Endothelial cell (in vitro differentiated cells): ENCODE data around the gene GBX1. TPM values are rescaled to one million over a fixed set of nuclear protein-coding genes. Genes with fewer than 3 reads are reported as not detected.

ENCODE experiments used
- DNase-seq: peaks from one replicate; pipeline ENCODE4 v3.0.0; 2021; ENCODE audit warnings: low spot score
- H3K27ac Mint-ChIP-seq: one replicate; pipeline ENCODE4 v1.8.0; 2021; ENCODE audit warnings: mixed read lengths, inconsistent platforms; ENCODE audit not compliant: unreplicated experiment
- H3K27me3 Mint-ChIP-seq: one replicate; pipeline ENCODE4 v1.8.0; 2021; ENCODE audit warnings: mild to moderate bottlenecking, moderate library complexity, mixed read lengths, inconsistent platforms; ENCODE audit not compliant: unreplicated experiment
- H3K36me3 Mint-ChIP-seq: one replicate; pipeline ENCODE4 v1.8.0; 2021; ENCODE audit warnings: mild to moderate bottlenecking, low read depth, mixed read lengths, inconsistent platforms; ENCODE audit not compliant: unreplicated experiment
- H3K4me1 Mint-ChIP-seq: one replicate; pipeline ENCODE4 v1.8.0; 2021; ENCODE audit warnings: mild to moderate bottlenecking, mixed read lengths, inconsistent platforms; ENCODE audit not compliant: unreplicated experiment
- H3K4me3 Mint-ChIP-seq: one replicate; pipeline ENCODE4 v1.8.0; 2021; ENCODE audit warnings: mild to moderate bottlenecking, mixed read lengths, inconsistent platforms; ENCODE audit not compliant: unreplicated experiment
- H3K9me3 Mint-ChIP-seq: one replicate; pipeline ENCODE4 v1.8.0; 2021; ENCODE audit warnings: mixed read lengths, inconsistent platforms; ENCODE audit not compliant: unreplicated experiment
- total RNA-seq: library from RNA; stranded (reverse); fragmentation: NEBNext Ultra II Directional; extraction: Animal tissue kit (Norgen Biotek cat#: 25700); gene quantifications from one replicate; pipeline ENCODE4 v1.2.1, GENCODE V29; 2021; ENCODE audit not compliant: unreplicated experiment
- TF ChIP-seq, protein P1 (sequence below): fragments of 200-600 bp; sonication (generic); IDR thresholded peaks from one replicate; pipeline ENCODE4 v1.5.0; 2021; ENCODE audit warnings: antibody characterized with exemption; ENCODE audit not compliant: unreplicated experiment

GBX1 gene
- total RNA-seq, 1 donor from 2014 or later, result 13.8 TPM

DNA sequence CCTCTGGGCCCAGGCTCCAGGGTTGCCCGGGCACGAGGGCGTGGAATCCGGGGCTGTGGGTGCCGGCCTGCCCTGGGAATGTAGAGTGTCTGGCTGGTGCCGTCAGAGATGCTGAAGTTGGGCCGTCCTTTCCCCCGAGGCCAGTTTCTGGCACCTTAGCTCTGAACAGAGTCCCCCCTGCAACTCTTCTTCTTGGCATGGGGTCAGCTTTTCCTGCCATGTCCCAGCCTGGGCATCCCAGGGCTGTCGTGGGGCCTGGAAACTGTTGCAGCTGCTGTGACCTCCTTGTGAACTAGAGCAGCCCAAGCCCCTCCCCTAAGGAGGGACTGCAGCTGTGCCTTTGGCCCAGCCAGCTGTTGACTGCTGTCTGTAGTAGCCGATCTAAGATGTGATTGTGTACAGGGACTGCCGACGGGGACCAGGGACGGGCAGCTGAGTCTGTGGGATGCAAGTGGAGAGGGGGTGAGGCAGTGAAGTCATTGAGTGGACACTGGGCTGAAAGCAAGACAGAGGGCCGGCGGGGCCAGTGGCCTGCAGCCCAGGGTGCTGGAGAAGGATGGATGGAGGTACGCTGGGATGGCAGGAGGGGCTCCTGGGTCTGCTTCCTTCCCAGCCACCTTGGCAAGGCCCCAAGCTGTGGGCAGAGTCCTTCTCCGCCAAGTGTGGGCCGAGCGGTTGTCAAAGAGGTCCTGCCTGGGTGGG, 35.8 kb downstream of the GBX1 start:
- Mint-ChIP-seq H3K4me1 (peaks cover 7% of the 10 kb centered on the region), H3K27ac (no peak overlapping the region), H3K9me3 (no peaks in the 10 kb centered on the region), H3K36me3 (peaks cover 50% of the 10 kb centered on the region), H3K4me3 (no peak overlapping the region), H3K27me3 (peaks cover 27% of the 10 kb centered on the region)
- no peak for DNase-seq
- TF ChIP-seq, protein P1, sequence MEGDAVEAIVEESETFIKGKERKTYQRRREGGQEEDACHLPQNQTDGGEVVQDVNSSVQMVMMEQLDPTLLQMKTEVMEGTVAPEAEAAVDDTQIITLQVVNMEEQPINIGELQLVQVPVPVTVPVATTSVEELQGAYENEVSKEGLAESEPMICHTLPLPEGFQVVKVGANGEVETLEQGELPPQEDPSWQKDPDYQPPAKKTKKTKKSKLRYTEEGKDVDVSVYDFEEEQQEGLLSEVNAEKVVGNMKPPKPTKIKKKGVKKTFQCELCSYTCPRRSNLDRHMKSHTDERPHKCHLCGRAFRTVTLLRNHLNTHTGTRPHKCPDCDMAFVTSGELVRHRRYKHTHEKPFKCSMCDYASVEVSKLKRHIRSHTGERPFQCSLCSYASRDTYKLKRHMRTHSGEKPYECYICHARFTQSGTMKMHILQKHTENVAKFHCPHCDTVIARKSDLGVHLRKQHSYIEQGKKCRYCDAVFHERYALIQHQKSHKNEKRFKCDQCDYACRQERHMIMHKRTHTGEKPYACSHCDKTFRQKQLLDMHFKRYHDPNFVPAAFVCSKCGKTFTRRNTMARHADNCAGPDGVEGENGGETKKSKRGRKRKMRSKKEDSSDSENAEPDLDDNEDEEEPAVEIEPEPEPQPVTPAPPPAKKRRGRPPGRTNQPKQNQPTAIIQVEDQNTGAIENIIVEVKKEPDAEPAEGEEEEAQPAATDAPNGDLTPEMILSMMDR, result no peak

DNA sequence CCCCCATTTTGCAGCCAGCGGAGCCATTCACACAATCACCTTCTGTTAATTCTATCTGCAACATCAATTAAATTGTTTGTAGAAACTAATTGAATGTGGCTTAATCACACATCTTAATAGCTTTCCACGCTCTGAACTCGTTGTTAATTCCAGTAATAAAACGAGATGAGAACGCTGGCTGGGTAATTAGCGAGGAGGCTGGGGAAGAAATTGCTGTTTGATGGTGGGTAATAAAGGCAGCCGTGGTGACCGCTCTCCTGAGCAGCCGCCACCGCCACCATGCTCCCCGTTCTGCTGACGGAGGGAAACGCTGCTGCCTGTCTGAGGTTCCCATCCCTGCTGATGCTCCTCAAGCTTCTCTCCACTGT, 36.3 kb downstream of the GBX1 start:
- Mint-ChIP-seq H3K4me1 (peaks cover 7% of the 10 kb centered on the region), H3K27ac (no peak overlapping the region), H3K36me3 (peaks cover 45% of the 10 kb centered on the region), H3K27me3 (peaks cover 23% of the 10 kb centered on the region), H3K9me3 (no peaks in the 10 kb centered on the region), H3K4me3 (peak overlapping the region; percentile 71)
- TF ChIP-seq, protein P1, result no peak
- no peak for DNase-seq

DNA sequence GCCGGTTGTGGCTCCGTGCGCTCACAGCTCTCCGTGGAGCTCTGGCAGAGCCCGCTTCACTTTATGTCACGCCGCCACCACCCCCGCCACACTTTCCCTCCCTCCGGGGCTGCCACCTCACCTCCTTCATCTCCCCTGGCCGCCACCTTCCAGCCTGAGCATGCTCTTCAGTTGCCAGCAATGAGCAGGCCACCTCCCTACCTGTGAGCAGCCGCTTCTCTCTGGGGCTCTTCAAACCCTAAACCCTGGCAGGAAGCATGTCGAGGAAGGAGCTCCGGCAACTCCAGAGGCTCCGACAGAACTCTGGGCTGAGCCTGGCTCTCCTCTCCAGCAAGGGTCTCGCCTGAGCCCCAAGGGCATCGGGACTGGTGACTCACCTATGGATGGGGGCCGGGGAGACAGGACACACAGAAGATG, 36.7 kb downstream of the GBX1 start:
- Mint-ChIP-seq H3K36me3 (peaks cover 44% of the 10 kb centered on the region), H3K4me3 (peak overlapping the region; percentile 71), H3K9me3 (no peaks in the 10 kb centered on the region), H3K4me1 (peaks cover 7% of the 10 kb centered on the region), H3K27ac (no peak overlapping the region), H3K27me3 (peaks cover 23% of the 10 kb centered on the region)
- TF ChIP-seq, protein P1, result no peak
- DNase-seq, result no peak

DNA sequence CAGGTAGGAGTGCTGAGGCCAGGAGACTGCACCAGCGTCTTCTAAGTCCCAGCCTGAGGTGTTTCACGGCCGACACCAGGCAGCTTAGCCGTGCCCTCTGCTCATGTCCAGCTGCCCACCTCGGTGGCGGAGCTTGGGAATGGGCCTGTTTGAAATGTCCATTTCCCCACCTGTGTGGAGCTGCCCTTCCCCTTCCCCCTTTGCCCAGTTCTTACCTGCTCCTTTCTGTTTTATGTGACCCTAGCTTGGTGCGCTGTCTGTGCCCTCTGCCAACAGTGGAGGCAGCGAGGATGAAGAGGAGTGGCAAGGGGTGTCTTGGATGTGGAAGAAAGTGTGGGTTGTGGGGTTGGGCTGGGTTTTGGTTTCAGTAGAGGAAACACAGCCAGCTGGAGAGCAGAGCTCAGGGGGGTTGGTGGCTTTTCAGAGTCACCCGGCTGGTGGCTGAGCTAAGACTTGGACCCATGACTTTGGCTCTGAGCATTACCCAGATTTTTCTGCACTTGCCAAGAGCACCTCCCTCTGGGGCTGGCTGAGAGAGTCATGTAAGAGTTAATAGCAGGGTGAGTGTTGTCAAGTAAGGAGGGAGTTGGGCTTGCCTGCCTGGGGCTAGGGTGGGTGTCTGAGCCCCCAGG, 37.4 kb downstream of the GBX1 start:
- Mint-ChIP-seq H3K4me3 (peak overlapping the region; percentile 21), H3K4me1 (peaks cover 9% of the 10 kb centered on the region), H3K27ac (no peak overlapping the region), H3K36me3 (peaks cover 44% of the 10 kb centered on the region), H3K9me3 (no peaks in the 10 kb centered on the region), H3K27me3 (peaks cover 23% of the 10 kb centered on the region)
- no peak for DNase-seq
- TF ChIP-seq, protein P1, result no peak
